GM19452 (cell line): ENCODE results near the gene ZNF701.
"Not testable (repeated sequence)": the region's sequence is repeated elsewhere in the genome, so short reads cannot be mapped to it uniquely, and the experiment has no call there.

Experiments used
- ATAC-seq: cut with Tn5 transposase; IDR thresholded peaks from one replicate; pipeline ENCODE4 v1.9.1; 2021; ENCODE audit not compliant: unreplicated experiment

Gene ZNF701

DNA sequence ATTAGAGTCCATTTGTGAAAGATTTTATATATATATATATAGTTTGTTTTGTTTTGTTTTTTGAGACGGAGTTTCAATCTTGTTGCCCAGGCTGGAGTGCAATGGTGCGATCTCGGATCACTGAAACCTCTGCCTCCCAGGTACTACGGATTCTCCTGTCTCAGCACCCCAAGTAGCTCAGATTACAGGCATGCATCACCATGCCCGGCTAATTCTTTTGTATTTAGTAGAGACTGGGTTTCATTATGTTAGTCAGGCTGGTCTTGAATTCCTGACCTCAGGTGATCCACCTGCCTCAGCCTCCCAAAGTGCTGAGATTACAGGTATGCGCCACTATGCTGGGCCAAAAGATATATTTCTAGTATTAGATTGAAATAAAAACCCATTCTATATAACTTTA is 4.0 kb upstream of the ZNF701 start:
- ATAC-seq: no peak

GRCh38 chr19:52566588-52566987 is 3.5 kb upstream of the ZNF701 start:
- no peak for ATAC-seq

DNA sequence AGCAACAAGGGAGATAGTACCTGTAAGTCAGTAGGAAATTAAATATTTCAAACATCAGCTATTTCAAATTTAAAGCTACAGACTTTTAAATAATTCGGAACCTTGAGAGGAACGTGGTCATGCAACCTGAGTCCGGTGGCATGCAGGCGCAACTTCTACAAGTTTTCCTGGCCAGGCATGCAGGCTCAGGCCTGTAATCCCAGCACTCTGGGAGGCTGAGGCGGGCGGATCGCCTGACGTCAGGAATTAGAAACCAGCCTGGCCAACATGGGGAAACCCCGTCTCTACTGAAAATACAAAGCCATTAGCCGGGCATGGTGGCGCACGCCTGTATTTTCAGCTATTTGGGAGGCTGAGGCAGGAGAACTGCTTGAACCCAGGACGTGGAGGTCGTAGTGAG is 2.2 kb upstream of the ZNF701 start:
- no peak for ATAC-seq

- ATAC-seq: not testable (repeated sequence)
Measured at GRCh38 chr19:52569638-52569999, 468 bp upstream of the ZNF701 start.

- no peak for ATAC-seq
Measured at GRCh38 chr19:52584736-52585440, 14.8 kb downstream of the ZNF701 start.

- no peak for ATAC-seq
Measured at GRCh38 chr19:52585604-52586003, 15.5 kb downstream of the ZNF701 start.

DNA sequence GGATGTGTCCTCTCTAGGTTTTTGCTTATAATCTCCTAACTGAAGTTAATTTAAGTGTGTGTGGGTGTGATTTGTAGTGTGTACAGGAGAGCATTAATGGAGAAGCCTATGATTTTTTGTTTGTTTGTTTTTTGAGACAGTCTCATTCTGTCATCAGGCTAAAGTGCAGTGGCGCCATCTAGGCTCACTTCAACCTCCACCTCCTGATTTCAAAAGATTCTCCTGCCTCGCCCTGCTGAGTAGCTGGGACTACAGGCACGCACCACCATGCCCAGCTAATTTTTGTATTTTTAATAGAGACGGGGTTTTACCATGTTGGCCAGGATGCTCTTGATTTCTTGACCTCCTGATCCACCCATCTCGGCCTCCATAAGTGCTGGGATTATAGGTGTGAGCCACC is 20.6 kb downstream of the ZNF701 start:
- ATAC-seq: no peak

DNA sequence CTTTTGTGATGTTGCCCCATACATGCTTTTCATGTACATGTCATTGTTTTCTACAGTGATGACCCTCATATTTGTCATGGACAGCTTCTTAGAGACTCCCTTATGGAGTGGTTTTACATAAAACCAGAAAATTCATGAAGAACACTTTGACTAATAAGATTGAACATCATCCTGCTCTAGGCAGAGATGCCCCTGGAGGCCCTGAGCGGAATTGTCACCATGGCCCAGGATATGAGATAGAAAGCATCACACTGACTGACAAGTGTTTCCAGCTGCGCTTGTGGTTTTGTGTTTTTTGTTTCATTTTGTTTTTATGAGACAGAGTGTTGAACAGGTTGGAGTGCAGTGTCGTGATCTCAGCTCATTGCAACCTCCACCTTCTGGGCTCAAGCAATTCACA is 22.2 kb downstream of the ZNF701 start:
- no peak for ATAC-seq

GRCh38 chr19:52593441-52593840 is 23.4 kb downstream of the ZNF701 start:
- ATAC-seq: not testable (repeated sequence)

DNA sequence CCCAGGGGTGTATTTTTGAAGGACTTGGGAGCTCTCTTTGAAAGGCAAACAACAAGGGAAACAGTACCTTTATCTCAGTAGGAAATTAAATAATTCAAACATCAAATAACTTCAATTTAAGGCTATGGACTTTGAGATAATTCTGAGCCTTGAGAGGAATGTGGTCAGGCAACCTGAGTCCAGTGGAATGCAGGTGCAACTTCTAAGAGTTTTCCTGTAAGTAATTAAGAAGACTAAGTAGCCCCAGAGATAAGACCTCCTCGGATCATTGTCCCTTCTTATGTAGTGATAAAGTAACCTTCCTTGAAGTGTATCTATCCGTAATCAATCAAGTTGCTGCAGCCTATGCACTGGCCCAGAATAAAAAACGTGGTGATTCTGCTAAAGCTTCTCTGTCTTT is 29.2 kb downstream of the ZNF701 start:
- ATAC-seq: no peak

- no peak for ATAC-seq
Measured at GRCh38 chr19:52600639-52601024, 30.5 kb downstream of the ZNF701 start.

GRCh38 chr19:52601025-52601973 is 31.2 kb downstream of the ZNF701 start:
- peak; percentile 94 for ATAC-seq

- not testable (repeated sequence) for ATAC-seq
Measured at GRCh38 chr19:52601974-52602366, 31.9 kb downstream of the ZNF701 start.

GRCh38 chr19:52602941-52603340 is 32.9 kb downstream of the ZNF701 start:
- no peak for ATAC-seq

- ATAC-seq: no peak
Measured at GRCh38 chr19:52603558-52604207, 33.6 kb downstream of the ZNF701 start.

GRCh38 chr19:52613299-52613906 is 43.3 kb downstream of the ZNF701 start:
- ATAC-seq: no peak

DNA sequence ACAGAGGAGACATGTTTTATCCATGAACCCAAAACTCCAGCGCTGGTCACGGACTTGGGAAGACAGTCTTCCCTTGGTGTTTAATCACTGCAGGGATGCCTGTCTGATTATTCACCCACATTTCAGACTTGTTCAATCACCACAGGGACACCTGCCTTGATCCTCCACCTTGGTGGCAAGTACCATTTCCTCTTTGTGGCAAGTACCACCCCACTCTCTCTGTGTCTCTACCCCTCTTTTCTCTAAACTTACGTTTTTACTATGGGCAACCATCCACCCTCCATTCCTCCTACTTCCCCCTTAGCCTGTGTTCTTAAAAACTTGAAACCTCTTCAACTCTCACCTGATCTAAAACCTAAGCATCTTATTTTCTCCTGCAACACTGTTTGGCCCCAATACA is 51.3 kb downstream of the ZNF701 start:
- no peak for ATAC-seq

- ATAC-seq: no peak
Measured at GRCh38 chr19:52622261-52622660, 52.2 kb downstream of the ZNF701 start.

- no peak for ATAC-seq
Measured at GRCh38 chr19:52626915-52627314, 56.8 kb downstream of the ZNF701 start.

GRCh38 chr19:52627441-52627840 is 57.4 kb downstream of the ZNF701 start:
- ATAC-seq: not testable (repeated sequence)
